ENCODE measurements around the gene BLOC1S6. TPM values are rescaled to one million over a fixed set of nuclear protein-coding genes. Genes with fewer than 3 reads are reported as not detected.
A peak's percentile ranks its signal among the peaks of the same experiment; 100 is the strongest.
"Not testable (repeated sequence)": the region's sequence is repeated elsewhere in the genome, so short reads cannot be mapped to it uniquely, and the experiment has no call there.

The BLOC1S6 gene
- total RNA-seq, 4 donors from 2014 or later, result 18.3 to 61.1 (median 32.0) TPM

GRCh38 chr15:45644437-45644836, 57.3 kb downstream of the BLOC1S6 start:
- no peak for DNase-seq
- H3K27me3 ChIP-seq, result no peaks in the 10 kb centered on the region
- H3K4me1 ChIP-seq, result peaks cover 4 to 73% (median 9%) of the 10 kb centered on the region in 4 donors
- H3K4me3 ChIP-seq, result no peak overlapping the region
- H3K36me3 ChIP-seq, result no peaks in the 10 kb centered on the region
- TF ChIP-seq POLR2A (IDR thresholded peaks at IDR 0.05), result no peak
- TF ChIP-seq CTCF (IDR thresholded peaks at IDR 0.05), result no peak
- H3K27ac ChIP-seq, result peak overlapping the region in 1 of 4 donors; percentile 34
- H3K9me3 ChIP-seq, result no peaks in the 10 kb centered on the region

- no peak overlapping the region for H3K4me3 ChIP-seq
- peak overlapping the region in 2 of 4 donors; percentile 21 to 34 for H3K27ac ChIP-seq
- peaks cover 0 to 2% (median 0%) of the 10 kb centered on the region in 3 donors for H3K36me3 ChIP-seq
- H3K27me3 ChIP-seq, result no peaks in the 10 kb centered on the region
- H3K9me3 ChIP-seq, result no peaks in the 10 kb centered on the region
- no peak for TF ChIP-seq POLR2A (IDR thresholded peaks at IDR 0.05)
- TF ChIP-seq CTCF (IDR thresholded peaks at IDR 0.05), result no peak
- H3K4me1 ChIP-seq, result peaks cover 4 to 70% (median 9%) of the 10 kb centered on the region in 4 donors
- no peak for DNase-seq
Measured at GRCh38 chr15:45645026-45645980, 58.1 kb downstream of the BLOC1S6 start.

- TF ChIP-seq POLR2A (IDR thresholded peaks at IDR 0.05), result no peak
- TF ChIP-seq CTCF (IDR thresholded peaks at IDR 0.05), result no peak
- Histone ChIP-seq H3K4me1 (peaks cover 4 to 61% (median 9%) of the 10 kb centered on the region in 4 donors), H3K9me3 (no peaks in the 10 kb centered on the region), H3K27ac (peak overlapping the region in 1 of 4 donors; percentile 1), H3K4me3 (no peak overlapping the region), H3K27me3 (no peaks in the 10 kb centered on the region), H3K36me3 (peaks cover 0 to 7% (median 0%) of the 10 kb centered on the region in 3 donors)
- DNase-seq, result no peak
Measured at GRCh38 chr15:45646220-45646619, 59.0 kb downstream of the BLOC1S6 start.

- H3K4me1 ChIP-seq, result peaks cover 0 to 45% (median 6%) of the 10 kb centered on the region in 4 donors
- H3K9me3 ChIP-seq, result no peaks in the 10 kb centered on the region
- no peak overlapping the region for H3K4me3 ChIP-seq
- no peak for DNase-seq
- peaks cover 0 to 7% (median 0%) of the 10 kb centered on the region in 3 donors for H3K36me3 ChIP-seq
- TF ChIP-seq CTCF (IDR thresholded peaks at IDR 0.05), result no peak
- no peak for TF ChIP-seq POLR2A (IDR thresholded peaks at IDR 0.05)
- no peak overlapping the region for H3K27ac ChIP-seq
- no peaks in the 10 kb centered on the region for H3K27me3 ChIP-seq
Measured at GRCh38 chr15:45647828-45648227, 60.6 kb downstream of the BLOC1S6 start.

GRCh38 chr15:45648521-45649200, 61.5 kb downstream of the BLOC1S6 start:
- TF ChIP-seq POLR2A (IDR thresholded peaks at IDR 0.05), result no peak
- TF ChIP-seq CTCF (IDR thresholded peaks at IDR 0.05), result no peak
- Histone ChIP-seq H3K27me3 (no peaks in the 10 kb centered on the region), H3K4me3 (no peak overlapping the region), H3K9me3 (no peaks in the 10 kb centered on the region), H3K27ac (peak overlapping the region in 2 of 4 donors; percentile 58 to 71), H3K4me1 (peaks cover 0 to 49% (median 6%) of the 10 kb centered on the region in 4 donors), H3K36me3 (peaks cover 0 to 7% (median 0%) of the 10 kb centered on the region in 3 donors)
- peak in 1 of 3 donors; percentile 68 for DNase-seq

GRCh38 chr15:45650007-45650406, 62.8 kb downstream of the BLOC1S6 start:
- H3K4me3 ChIP-seq, H3K36me3 ChIP-seq, H3K9me3 ChIP-seq, H3K27ac ChIP-seq, H3K27me3 ChIP-seq: not testable (repeated sequence)
- peaks cover 0 to 50% (median 6%) of the 10 kb centered on the region in 4 donors for H3K4me1 ChIP-seq
- DNase-seq, result peak in 1 of 3 donors; percentile 15
